Calu3 (cell line): ENCODE data around the gene CASQ2. TPM values are rescaled to one million over a fixed set of nuclear protein-coding genes. Genes with fewer than 3 reads are reported as not detected.

Source experiments
- BruUV-seq: library from RNA; stranded (reverse); fragments of 400-500 nt; replicated peaks from 2 replicates; lab custom pipeline; 2021; lab: Mats Ljungman, UMichigan
- CTCF ChIA-PET: fragments of 300-600 bp; sonication (Branson Sonifier 250); formaldehyde crosslinking; loops from one replicate; lab custom pipeline; 2022; ENCODE audit warnings: antibody characterized with exemption; lab: Charles Lee
- DNase-seq: peaks from one replicate; pipeline ENCODE4 v3.0.0; 2022
- H3K27ac Mint-ChIP-seq: one replicate; pipeline ENCODE4 v1.8.0; 2022; ENCODE audit warnings: mixed read lengths; ENCODE audit not compliant: unreplicated experiment
- H3K27me3 Mint-ChIP-seq: one replicate; pipeline ENCODE4 v1.8.0; 2022; ENCODE audit warnings: mixed read lengths; ENCODE audit not compliant: unreplicated experiment
- H3K36me3 Mint-ChIP-seq: one replicate; pipeline ENCODE4 v1.8.0; 2022; ENCODE audit warnings: mild to moderate bottlenecking, moderate library complexity, mixed read lengths; ENCODE audit not compliant: insufficient read depth, unreplicated experiment
- H3K4me1 Mint-ChIP-seq: one replicate; pipeline ENCODE4 v1.8.0; 2022; ENCODE audit warnings: mild to moderate bottlenecking, low read depth, mixed read lengths; ENCODE audit not compliant: unreplicated experiment
- H3K4me3 Mint-ChIP-seq: one replicate; pipeline ENCODE4 v1.8.0; 2022; ENCODE audit warnings: mild to moderate bottlenecking, low read depth, moderate library complexity, mixed read lengths; ENCODE audit not compliant: unreplicated experiment
- H3K9me3 Mint-ChIP-seq: one replicate; pipeline ENCODE4 v1.8.0; 2022; ENCODE audit warnings: low read depth, mixed read lengths; ENCODE audit not compliant: unreplicated experiment
- intact Hi-C: fragments of 100-400 bp; cut with micrococcal nuclease; formaldehyde crosslinking; loops from one replicate; pipeline ENCODE4 v1.10.0; 2022; ENCODE audit not compliant: unreplicated experiment
- total RNA-seq: library from RNA; stranded (reverse); gene quantifications from 2 replicates; pipeline ENCODE4 v1.2.3, GENCODE V29; 2022
- TF ChIP-seq, protein P1 (sequence below): fragments of 200-600 bp; IDR thresholded peaks from one replicate; pipeline ENCODE4 v1.8.0; 2022; ENCODE audit warnings: antibody characterized with exemption; ENCODE audit not compliant: unreplicated experiment

The CASQ2 gene
- total RNA-seq, 1 experiment from 2014 or later = not detected

DNA sequence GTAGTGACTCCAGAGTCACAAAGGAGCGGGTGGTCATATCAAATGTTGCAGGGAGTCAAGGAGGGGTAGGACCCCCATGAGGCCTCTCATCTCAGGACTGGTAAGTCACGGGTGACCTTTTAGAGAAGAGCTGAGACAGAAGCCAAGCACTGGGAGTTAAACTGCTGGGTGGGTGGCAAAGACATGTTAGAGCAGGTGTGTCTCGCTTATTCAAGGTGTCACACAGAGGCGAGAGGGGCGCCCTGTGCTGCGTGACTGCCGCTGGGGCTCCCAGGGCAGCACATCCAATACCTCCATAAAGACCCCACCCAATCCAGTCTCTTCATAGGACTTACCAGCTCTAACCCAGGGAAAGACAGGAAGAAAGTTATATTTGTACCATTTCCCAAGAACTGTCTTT lies 15.2 kb downstream of the CASQ2 start:
- no peak for DNase-seq
- TF ChIP-seq, protein P1, sequence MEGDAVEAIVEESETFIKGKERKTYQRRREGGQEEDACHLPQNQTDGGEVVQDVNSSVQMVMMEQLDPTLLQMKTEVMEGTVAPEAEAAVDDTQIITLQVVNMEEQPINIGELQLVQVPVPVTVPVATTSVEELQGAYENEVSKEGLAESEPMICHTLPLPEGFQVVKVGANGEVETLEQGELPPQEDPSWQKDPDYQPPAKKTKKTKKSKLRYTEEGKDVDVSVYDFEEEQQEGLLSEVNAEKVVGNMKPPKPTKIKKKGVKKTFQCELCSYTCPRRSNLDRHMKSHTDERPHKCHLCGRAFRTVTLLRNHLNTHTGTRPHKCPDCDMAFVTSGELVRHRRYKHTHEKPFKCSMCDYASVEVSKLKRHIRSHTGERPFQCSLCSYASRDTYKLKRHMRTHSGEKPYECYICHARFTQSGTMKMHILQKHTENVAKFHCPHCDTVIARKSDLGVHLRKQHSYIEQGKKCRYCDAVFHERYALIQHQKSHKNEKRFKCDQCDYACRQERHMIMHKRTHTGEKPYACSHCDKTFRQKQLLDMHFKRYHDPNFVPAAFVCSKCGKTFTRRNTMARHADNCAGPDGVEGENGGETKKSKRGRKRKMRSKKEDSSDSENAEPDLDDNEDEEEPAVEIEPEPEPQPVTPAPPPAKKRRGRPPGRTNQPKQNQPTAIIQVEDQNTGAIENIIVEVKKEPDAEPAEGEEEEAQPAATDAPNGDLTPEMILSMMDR = no peak
- no peaks in the 10 kb centered on the region for H3K36me3 Mint-ChIP-seq
- no peaks in the 10 kb centered on the region for H3K9me3 Mint-ChIP-seq
- H3K27ac Mint-ChIP-seq = no peak overlapping the region
- CTCF ChIA-PET = interaction anchor here (1.1 kb wide), 1 partner anchor 11 kb away, joined by 3 read pairs; no protein-coding TSS in a partner anchor
- no TSS peak for BruUV-seq
- intact Hi-C loops = no loop called here
- peaks cover 13% of the 10 kb centered on the region for H3K4me1 Mint-ChIP-seq
- H3K4me3 Mint-ChIP-seq = no peak overlapping the region
- H3K27me3 Mint-ChIP-seq = peaks cover 12% of the 10 kb centered on the region

DNA sequence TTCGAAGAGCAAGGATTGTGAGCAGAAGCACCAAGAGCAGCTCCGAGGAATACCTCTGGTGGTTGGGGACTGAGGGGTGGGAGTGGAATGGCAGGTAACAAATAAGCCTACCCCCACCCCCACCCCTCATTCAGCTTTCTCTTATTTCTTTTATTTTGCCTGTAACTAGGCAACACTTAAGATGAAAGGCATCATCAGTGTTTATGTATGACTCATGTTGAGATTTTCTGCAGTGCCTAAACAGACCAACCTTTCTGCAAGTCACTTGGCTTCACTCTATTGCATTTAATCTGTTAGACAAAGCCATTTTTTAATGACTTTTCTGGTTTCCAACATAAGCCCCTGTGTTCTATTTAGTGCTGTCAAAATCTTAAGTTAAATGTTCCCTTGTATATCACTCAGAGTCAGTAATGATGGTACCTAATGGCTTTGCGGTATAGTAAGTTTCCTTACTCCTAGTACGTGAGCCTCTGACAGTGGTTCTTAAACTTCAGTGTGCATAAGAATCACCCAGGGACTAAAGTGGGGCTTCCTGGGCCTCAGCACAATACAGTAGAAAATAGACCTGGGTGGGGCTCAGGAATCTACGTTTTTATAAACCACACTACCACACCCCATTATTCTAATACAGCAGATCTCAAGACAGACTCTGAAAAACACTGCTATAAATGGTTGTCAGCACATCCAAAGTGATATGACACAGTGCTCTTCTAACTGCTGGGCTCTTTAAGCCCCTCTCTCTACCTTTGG lies 19.9 kb downstream of the CASQ2 start:
- H3K9me3 Mint-ChIP-seq = no peaks in the 10 kb centered on the region
- TF ChIP-seq, protein P1 = no peak
- no peak for DNase-seq
- H3K4me1 Mint-ChIP-seq = peaks cover 28% of the 10 kb centered on the region
- BruUV-seq = no TSS peak
- H3K27ac Mint-ChIP-seq = peak overlapping the region; percentile 70
- peaks cover 11% of the 10 kb centered on the region for H3K27me3 Mint-ChIP-seq
- intact Hi-C loops = no loop called here
- H3K4me3 Mint-ChIP-seq = no peak overlapping the region
- H3K36me3 Mint-ChIP-seq = no peaks in the 10 kb centered on the region
- CTCF ChIA-PET = no interaction called here

DNA sequence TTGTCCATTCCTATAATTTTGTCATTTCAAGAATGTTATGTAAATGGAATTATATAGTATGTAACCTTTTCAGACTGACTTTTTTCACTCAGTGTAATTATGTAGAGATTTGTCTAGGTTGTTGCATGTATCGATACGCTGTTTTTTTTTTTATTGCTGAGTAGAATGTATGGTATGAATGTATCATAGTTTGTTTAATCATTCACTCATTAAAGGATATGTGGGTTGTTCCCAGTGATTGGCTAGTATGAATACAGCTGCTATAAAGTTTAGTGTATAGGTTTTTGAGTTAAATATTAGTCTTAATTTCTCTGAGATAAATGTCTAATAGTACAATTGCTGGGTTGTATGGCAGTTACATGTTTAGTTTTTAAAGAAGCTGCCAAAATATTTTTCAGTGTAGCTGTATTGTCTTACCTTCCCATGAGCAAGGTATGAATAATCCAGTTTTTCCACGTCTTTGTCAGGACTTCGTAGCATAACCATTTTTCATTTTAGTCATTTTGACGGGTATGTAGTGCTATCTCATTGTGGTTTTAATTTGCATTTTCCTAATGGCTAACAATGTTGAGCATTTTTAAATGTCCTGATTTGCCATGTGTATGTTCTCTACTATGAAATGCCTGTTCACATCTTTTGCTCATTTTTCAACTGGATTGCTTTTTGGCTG lies 22.4 kb downstream of the CASQ2 start:
- DNase-seq = no peak
- intact Hi-C loops = no loop called here
- H3K4me3 Mint-ChIP-seq = no peak overlapping the region
- no peaks in the 10 kb centered on the region for H3K36me3 Mint-ChIP-seq
- H3K9me3 Mint-ChIP-seq = no peaks in the 10 kb centered on the region
- no TSS peak for BruUV-seq
- H3K4me1 Mint-ChIP-seq = peaks cover 28% of the 10 kb centered on the region
- TF ChIP-seq, protein P1 = no peak
- H3K27ac Mint-ChIP-seq = no peak overlapping the region
- CTCF ChIA-PET = no interaction called here
- no peaks in the 10 kb centered on the region for H3K27me3 Mint-ChIP-seq

DNA sequence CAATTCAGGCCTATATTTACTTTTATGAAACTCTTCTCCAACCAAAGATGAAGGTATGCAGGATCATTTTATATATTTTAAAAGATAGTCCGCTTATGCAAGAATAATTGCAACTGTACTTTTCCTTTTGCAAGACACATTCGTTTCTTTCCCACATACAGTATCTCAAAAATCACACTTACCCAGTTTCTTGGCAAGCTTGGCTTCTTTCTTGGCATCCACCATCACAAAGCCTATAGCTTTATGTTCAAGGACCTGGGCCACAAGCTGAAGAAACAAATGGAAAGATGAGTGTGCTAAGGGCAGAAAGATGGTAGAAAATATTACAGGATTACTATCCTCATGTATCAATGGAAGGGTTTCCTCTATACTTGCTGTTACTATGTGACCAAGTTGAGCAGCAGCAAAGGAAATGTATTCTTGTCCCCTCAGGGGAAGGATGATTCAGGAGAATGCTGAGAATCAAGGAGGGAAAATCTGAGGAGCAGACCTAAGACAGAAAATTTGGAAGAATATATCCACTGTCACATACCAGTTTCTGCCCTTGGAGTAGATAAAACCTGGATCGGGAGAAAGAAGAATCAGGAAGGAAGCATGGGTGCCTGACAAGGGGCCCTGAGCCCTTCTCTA lies 23.8 kb downstream of the CASQ2 start:
- Mint-ChIP-seq H3K9me3 (no peaks in the 10 kb centered on the region), H3K36me3 (no peaks in the 10 kb centered on the region), H3K4me1 (peaks cover 28% of the 10 kb centered on the region), H3K27ac (no peak overlapping the region), H3K4me3 (no peak overlapping the region), H3K27me3 (no peaks in the 10 kb centered on the region)
- CTCF ChIA-PET = no interaction called here
- DNase-seq = no peak
- TF ChIP-seq, protein P1 = no peak
- BruUV-seq = no TSS peak
- intact Hi-C loops = no loop called here
